HG03575 (cell line): ENCODE results near the gene DOCK1.
"Not testable (repeated sequence)": the region's sequence is repeated elsewhere in the genome, so short reads cannot be mapped to it uniquely, and the experiment has no call there.

Experiments used
- ATAC-seq: cut with Tn5 transposase; IDR thresholded peaks from one replicate; pipeline ENCODE4 v1.9.1; 2021; ENCODE audit not compliant: unreplicated experiment, insufficient number of reproducible peaks, low FRiP score; ENCODE audit errors: extremely low read depth

The DOCK1 gene

DNA sequence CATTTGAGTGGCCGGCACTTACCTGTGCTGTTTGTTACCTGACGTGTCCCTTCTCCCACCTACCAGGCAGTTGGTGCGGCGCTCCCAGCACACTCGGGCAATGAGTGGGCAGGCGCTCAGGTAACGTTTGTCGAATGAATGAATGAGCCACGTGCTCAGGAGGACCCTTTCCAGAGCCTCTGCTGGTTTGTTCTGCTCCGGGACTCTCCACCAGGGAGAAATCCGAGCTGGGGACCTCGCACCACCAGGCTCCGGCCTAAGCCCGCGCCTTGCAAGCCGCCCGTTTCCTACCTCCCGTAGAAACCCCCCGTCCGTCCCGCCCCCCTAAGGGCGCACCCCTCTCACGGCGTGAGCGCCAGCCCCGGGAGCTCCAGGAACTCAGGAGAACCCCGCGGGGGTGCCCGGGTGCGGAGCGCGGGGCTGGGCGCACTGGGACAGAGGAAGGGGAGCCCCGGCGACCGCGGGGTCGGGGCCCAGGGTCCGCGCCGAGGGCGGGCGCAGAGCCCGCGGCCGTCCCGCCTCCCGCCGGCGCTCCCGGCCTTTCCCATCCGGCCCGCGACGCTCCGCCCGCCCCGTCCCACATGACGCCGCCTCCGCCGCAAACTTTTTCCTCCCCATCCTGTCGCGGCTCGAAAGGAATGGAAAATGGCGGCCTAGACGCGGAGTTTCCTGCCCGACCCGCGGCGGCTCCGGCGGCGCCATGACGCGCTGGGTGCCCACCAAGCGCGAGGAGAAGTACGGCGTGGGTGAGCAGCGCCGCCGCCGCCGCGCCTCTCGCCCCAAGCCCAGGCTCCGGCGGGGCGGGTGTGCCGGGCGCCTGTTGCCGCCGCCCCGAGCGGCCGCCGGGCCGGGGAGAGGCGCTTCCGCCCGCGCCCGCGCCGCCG lies at the start of gene DOCK1:
Gene DOCK1 (plus strand): TSS at position 611 of the 884 bp plus-strand sequence. CDS start 90 bp downstream, at position 701.
- no peak for ATAC-seq

DNA sequence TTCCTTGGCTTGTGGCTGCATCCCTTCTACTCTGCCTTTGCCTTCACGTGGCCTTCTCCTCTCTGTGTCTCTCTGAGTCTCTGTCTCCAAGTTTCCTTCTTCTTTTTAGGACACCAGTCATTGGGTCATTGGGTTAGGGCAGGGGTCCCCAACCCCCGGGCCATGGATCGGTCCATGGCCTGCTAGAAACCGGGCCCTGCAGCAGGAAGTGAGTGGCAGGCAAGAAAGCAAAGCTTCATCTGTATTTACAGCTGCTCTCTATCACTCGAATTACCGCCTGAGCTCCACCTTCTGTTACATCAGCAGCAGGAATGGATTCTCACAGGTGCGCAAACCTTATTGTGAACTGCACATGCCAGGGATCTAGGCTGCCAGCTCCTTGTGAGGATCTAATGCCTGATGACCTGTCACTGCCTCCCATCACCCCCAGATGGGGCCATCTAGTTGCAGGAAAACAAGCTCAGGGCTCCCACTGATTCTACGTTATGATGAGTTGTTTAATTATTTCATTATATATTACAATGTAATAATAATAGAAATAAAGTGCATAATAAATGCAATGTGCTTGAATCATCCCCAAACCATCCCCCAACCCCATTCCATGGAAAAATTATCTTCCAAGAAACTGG lies 47.9 kb upstream of the DOCK1 start:
- ATAC-seq, result no peak

DNA sequence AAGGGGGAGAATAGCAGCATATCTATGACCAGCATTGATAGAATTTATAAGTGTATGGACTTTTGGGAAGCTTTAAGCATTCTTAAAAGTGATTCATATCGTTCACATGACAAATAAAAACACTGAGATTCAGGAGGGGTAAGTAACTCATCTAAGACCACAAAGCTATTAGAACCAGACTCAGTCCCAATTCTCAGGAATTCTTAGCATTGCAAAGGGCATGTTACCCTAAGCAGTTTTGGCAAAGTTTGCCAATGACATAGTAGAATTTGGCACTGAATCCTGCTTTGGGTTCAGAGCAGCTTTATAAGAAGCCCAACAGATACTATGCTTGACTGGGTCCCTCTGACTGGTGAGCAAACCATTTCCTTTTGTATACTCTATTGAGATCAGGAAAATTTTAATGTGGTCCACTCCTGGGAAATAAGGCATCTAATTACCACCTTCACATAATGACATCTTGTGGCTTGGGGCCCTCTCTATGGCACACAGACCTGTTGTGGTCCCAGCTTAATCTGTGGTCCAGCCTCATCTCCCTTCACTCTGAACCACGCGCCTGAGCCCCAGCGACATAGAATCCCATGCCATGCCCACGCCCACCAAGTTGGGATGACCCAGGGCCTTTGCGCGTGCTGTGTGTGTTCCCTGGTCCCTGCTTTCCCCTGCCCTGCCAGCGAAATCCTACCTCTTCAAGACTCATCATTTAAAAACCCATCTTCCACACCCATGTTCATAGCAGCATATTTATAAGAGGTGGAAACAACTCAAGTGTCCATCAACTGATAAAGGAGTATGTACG lies 37.5 kb upstream of the DOCK1 start:
- ATAC-seq, result no peak

DNA sequence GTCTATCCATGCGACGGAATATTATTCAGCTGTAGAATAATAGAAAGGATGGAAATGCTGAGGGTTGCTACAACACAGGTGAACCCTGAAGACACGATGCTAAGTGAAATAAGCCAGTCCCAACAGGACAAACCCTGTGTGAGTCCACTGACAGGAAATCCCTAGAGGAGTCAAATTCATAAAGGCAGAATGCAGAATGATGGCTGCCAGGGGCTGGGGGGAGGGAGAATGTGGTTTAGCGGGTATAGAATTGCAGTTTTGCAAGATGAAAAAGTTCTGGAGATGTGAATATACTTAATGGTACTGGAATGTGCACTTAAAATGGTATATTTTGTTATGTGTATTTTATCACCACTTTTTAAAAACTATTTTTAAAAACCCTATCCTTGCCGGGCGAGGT lies 36.9 kb upstream of the DOCK1 start:
- ATAC-seq, result no peak

DNA sequence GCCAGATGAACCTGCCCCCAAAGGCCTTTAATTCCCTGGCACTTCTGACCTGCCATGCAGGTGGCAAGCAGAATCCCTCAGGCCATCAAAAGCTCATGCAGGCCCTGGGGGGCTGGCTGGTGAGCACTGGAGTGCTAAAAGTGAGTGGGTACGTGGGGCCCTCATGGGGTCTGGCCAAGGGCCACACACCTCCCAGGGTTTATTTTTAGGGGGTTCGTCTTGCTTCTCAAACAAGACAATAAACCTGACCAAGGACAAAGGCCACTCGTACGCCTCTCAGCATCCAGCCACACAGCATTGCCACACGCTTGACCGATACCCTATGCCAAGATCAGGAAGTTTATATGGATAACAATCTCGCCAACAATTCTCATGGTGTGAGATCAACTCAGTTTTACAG lies 33.1 kb upstream of the DOCK1 start:
- no peak for ATAC-seq

DNA sequence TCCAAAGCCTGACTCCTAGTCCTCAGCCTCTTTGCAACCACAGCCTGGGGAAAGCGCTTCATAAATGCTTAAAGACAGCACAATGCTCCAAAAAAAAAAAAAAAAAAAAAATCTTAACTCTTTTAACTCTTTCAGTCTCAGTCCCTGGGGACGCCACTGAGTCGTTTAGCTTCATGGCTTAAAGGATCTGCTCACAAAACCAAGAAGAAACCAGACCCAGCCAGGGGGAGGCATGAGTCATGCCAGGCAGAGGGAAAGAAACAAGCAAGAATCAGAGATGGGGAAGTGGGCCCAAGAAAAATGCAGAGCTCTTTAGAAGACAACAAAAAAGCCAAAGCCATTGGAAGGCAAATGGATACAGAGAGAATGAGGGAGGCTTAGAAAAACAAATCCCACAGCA lies 32.5 kb upstream of the DOCK1 start:
- ATAC-seq, result no peak

DNA sequence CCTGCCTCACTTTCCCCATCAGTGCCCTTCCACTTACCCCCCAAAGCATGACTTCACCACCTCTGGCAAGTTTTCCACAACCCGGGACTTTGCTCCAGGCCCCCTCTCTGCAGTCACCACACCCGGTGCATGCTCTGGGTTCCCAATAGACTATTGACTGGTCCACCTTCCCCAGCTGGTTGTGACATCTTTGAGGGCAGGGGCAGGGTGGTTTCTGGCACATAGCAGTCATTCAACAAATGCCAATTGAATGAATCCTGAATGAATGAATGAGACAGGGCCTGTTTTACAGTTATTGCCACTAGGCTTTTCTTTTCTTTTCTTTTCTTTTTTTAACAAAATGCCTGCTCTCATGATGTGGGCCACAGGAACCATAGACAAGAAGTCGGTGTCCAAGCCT lies 28.8 kb upstream of the DOCK1 start:
- ATAC-seq, result no peak

DNA sequence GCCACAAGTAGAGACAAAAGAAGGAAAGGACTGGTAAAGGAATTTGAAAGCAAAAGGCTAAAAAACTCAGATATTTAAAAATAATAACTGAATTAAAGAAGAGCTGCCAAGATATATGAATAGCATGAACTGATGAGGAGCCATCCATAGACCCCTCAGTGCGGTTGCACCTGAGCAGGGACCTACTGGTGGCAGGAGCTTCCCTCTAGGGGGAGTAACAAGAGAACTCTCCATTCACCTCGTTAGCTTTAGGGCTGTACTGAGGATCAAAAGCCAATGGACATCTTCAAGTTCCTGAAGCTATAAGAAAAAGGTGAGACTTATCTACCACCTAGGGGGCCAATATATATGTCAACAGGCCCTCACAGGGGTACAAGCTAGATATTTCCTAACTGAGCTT lies 27.8 kb upstream of the DOCK1 start:
- ATAC-seq, result no peak

DNA sequence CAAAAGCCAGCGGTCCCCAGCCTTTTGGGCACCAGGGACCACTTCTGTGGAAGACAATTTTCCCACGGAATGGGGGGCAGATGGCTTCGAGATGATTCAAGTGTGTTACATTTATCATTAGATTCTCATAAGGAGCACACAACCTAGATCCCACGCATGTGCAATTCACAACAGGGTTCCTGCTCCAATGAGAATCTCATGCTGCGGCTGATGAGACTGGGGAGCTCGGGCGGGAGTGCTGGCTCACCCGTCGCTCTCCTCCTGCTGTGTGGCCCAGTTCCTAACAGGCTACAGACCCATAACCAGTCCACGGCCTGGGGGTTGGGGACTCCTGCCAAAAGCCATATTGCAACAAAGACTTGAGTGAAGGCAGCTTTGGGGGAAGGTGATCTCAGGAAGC lies 26.6 kb upstream of the DOCK1 start:
- ATAC-seq, result no peak

DNA sequence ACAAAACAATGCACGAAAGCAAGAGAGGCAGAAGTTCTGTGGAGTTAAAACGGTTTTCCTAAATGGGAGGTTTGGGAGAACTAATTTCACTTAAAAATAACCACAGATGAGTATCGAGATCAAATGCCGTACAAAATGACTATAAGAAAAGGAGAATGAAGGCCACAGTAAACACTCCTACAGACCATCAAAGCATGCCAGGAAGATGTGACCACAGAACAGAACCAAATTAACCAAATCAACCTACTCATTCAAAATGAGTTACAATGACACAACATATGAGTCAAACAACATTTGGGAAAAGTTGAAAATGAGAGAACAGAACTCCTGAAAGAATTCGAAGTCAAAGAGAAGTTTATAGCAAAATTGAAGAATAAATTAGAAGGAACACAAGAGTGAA lies 24.3 kb upstream of the DOCK1 start:
- ATAC-seq, result no peak

DNA sequence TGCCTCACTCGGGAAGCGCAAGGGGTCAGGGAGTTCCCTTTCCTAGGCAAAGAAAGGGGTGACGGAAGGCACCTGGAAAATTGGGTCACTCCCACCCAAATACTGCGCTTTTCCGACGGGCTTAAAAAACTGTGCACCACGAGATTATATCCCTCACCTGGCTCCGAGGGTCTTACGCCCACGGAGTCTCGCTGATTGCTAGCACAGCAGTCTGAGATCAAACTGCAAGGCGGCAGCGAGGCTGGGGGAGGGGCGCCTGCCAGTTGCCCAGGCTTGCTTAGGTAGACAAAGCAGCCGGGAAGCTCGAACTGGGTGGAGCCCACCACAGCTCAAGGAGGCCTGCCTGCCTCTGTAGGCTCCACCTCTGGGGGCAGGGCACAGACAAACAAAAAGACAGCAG lies 23.2 kb upstream of the DOCK1 start:
- not testable (repeated sequence) for ATAC-seq

DNA sequence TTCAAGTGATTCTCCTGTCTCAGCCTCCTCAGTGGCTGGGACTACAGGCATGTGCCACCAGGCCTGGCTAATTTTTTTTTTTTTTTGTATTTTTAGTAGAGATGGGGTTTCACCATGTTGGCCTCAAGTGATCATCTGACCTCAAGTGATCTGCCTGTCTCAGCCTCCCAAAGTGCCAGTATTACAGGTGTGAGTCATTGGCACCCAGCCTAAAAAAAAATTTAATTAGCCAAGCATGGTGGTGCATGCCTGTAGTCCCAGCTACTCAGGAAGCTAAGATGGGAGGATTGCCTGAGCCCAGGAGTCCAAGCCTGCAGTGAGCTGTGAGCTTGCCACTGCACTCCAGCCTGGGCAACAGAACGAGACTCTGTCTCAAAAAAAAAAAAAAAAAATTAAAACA lies 16.8 kb upstream of the DOCK1 start:
- not testable (repeated sequence) for ATAC-seq

DNA sequence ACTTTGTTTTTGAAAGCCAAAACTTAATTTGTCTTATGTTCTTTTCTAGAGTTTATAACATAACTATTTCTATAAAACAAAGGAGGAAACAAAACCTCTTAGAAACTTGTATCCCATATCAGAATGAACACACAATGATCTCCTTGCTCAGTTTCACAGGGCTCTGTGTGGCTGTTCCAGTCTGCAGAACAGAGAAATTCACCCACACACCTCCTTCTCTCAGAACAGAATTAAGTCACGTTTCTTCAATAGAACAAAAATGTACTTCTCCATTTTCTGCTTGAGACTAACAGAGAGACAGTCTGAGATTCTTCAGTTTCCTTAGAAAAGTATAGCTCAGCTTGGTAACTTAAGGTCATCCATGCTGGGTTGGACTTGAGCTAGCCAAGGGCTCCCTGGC lies 15.8 kb upstream of the DOCK1 start:
- ATAC-seq, result no peak

DNA sequence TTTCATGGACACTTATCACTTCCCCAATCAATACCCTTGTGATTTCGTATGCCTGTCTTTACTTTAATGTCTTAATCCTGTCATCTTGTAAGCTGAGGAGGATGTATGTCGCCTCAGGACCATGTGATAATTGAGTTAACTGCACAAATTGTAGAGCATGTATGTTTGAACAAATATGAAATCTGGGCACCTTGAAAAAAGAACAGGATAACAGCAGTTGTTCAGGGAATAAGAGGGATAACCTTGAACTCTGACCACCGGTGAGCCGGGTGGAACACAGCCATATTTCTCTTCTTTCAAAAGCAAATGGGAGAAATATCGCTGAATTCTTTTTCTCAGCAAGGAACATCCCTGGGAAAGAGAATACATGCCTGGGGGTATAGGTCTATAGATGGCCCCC lies 14.4 kb upstream of the DOCK1 start:
- not testable (repeated sequence) for ATAC-seq

DNA sequence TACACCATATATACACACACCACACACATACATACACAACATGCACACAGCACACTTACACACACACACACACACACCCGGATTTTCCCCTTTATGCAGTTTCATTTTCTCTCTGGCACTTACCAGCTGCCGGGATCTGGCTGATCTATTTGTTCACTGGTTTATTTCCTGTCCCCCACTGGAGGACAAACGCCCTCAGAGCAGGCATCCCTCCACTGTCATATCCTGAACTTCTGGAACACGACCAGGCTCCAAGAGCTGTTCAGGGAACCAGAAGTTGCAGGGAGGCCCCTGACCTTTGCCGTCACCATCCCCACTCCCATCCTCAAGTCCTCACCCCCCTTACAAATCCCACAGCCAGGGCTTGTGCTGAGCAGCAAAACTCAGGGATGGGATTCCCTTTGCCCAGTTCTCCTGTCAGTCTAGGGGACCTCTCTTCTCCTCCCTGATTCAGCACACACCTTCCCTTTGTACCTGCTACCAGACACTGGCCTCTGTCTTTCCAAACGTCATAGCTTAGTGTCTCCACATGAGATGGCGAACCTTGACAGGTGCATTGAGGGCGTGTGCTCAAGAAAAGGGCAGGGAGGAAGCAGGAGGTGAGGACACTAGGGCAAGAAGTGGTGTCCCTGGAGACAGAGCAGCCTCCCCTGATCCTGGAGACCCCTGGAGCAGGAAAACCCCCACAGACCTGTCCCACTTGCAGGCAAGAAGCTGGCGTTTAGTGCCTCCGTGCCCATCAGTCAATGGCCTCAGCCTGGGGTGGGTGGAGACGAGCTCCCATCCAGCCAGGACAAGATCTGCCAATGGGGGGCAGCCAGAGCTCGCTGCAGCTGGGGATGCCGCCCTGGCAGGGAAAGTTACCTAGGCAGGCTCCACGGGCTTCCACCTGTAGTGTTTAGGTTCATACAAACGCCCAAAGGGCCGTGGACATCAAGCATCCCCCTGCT lies 12.7 kb upstream of the DOCK1 start:
- no peak for ATAC-seq

DNA sequence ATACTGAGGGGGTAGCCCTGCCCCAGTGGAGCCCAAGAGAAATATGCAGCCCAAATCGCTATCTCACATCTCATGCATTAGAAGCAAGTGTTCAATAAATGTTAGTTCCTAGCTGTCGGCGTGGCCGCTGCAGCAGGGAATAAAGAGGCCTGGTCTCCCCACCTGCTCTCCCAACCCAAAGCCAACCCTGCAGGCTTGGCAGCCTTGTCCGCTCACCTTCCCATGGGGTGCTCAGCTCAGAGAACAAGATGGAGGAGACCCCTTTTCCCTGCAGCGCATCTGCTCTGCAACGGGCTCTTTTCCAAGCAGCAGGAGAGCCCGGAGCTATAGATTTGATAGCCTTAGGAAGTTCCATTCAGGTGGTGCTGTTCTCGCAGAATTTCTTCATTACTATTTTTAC lies 12.0 kb upstream of the DOCK1 start:
- ATAC-seq, result no peak

DNA sequence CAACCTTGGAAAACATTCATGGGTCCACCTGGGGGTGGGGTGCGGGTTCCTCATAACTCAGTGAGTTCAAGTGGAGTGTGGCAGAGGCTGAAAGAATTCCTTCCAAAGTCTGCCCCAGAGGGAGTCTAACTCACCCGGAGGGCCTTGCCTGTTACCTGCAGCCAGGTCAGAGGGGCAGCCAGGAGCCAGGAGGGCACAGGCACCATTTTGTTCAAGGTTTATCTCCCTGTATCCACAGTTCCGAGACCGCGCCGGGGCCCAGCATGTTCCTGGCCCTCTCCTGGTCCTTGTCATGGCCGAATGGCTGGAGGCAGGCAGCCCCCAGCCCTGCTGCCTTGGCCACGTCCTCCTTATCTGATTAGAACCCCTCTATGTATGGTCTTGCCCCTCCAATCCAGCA lies 11.4 kb upstream of the DOCK1 start:
- ATAC-seq, result no peak

DNA sequence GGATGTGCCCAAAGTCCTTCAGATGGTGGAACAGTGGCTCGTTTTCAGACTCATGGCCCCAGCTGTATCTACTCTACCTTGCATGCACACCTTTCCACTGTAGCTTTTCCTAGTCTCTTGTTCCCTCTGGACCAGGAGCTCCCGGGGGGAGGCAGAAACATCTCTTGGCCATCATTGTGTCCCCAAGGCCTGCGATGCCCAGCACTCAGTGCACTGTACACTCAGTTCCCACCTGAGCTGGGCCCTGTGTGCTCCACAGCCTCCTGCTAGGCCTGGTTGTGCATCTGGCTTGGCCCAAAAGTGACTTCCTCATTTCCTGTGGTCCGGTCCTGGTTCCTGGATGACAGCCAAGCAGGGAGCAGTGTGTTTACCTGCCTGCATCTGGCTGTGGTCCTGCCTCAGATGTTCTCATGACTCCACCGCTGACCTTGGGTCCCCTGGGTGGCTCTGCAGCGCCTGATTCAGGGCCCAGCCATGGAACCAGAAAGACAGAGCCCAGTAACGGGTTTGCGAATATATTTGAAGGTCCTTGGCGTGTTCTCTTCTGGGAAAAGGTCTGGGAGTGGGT lies 9.9 kb upstream of the DOCK1 start:
- ATAC-seq, result no peak
